ENCODE results near the gene PPM1E. TPM values are rescaled to one million over a fixed set of nuclear protein-coding genes. Genes with fewer than 3 reads are reported as not detected.
A peak's percentile ranks its signal among the peaks of the same experiment; 100 is the strongest.

Gene PPM1E
- total and polyA plus RNA-seq, 4 donors: 0.08 to 1.3 (median 0.66) TPM

DNA sequence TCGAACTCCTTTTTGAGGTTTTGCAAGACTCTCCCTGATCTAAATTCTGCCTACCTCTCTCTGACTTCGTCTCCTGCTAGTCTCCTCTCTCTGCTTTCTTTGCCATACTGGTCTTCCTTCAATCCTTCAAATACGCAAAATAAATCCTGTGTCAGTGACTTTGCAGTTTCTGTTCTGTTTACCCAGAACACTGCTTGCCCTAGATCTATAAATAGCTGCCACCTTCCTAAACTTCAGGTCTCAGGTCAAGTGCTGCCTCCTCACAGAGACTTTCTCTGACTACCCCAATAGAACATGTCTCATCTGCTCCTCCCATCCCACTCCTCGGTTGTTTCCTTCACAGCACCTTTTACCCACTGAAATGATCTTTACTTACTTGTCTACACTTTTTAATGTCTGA is 272.1 kb downstream of the PPM1E start:
- Histone ChIP-seq H3K9me3 (ENCODE audit: control insufficient read depth in 4 of 4, insufficient read depth in 3 of 4, low read length in 3 of 4) (no peaks in the 10 kb centered on the region), H3K36me3 (ENCODE audit: control insufficient read depth in 4 of 4, insufficient read depth in 4 of 4, low read length in 4 of 4) (peaks cover 1 to 7% (median 2%) of the 10 kb centered on the region in 4 donors), H3K4me3 (no peak overlapping the region), H3K27me3 (ENCODE audit: control insufficient read depth in 3 of 3, insufficient read depth in 3 of 3, low read length in 2 of 3) (no peaks in the 10 kb centered on the region), H3K27ac (ENCODE audit: low read depth in 1 of 2, low read length in 1 of 2) (no peak overlapping the region), H3K9ac (ENCODE audit: insufficient read depth in 1 of 2, low read length in 2 of 2) (no peak overlapping the region), H3K4me1 (ENCODE audit: control insufficient read depth in 5 of 5, insufficient read depth in 5 of 5, low read length in 5 of 5) (no peaks in the 10 kb centered on the region)
- no peak for ATAC-seq (ENCODE audit: insufficient read depth, low FRiP score)
- WGBS, 2 donors: 61 to 62% methylated on average over 4 of the region's 4 CpGs
- TF ChIP-seq, protein P1, sequence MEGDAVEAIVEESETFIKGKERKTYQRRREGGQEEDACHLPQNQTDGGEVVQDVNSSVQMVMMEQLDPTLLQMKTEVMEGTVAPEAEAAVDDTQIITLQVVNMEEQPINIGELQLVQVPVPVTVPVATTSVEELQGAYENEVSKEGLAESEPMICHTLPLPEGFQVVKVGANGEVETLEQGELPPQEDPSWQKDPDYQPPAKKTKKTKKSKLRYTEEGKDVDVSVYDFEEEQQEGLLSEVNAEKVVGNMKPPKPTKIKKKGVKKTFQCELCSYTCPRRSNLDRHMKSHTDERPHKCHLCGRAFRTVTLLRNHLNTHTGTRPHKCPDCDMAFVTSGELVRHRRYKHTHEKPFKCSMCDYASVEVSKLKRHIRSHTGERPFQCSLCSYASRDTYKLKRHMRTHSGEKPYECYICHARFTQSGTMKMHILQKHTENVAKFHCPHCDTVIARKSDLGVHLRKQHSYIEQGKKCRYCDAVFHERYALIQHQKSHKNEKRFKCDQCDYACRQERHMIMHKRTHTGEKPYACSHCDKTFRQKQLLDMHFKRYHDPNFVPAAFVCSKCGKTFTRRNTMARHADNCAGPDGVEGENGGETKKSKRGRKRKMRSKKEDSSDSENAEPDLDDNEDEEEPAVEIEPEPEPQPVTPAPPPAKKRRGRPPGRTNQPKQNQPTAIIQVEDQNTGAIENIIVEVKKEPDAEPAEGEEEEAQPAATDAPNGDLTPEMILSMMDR (IDR thresholded peaks at IDR 0.05; ENCODE audit: control extremely low read depth, extremely low read depth): no peak
- no peak for DNase-seq

DNA sequence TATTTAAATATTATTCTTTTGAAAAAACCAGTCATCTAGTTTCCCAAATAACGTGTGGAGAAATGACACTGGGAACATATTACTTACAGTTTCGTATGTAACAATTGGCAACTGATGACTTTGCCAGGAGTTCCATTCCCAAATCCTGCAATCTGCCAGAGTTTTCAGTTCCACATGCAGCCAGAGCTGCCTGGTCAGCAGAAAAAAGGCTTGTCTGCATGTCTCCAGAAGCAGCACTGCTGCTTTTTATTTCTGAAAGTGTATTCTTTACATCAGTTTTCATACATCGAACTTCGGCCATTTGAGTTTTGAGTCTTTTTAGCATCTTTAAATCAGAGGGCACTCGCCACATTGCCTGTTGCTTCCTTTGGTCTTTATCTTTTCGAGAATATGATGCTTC is 272.7 kb downstream of the PPM1E start:
- ATAC-seq (ENCODE audit: insufficient read depth, low FRiP score): no peak
- WGBS, 2 donors: 90 to 92% methylated on average over 6 of the region's 6 CpGs
- no peak overlapping the region for H3K9ac ChIP-seq (ENCODE audit: insufficient read depth in 1 of 2, low read length in 2 of 2)
- peak in 1 of 3 donors; percentile 22 for DNase-seq
- H3K27ac ChIP-seq (ENCODE audit: low read depth in 1 of 2, low read length in 1 of 2): no peak overlapping the region
- no peaks in the 10 kb centered on the region for H3K27me3 ChIP-seq (ENCODE audit: control insufficient read depth in 3 of 3, insufficient read depth in 3 of 3, low read length in 2 of 3)
- H3K9me3 ChIP-seq (ENCODE audit: control insufficient read depth in 4 of 4, insufficient read depth in 3 of 4, low read length in 3 of 4): no peaks in the 10 kb centered on the region
- H3K4me1 ChIP-seq (ENCODE audit: control insufficient read depth in 5 of 5, insufficient read depth in 5 of 5, low read length in 5 of 5): no peaks in the 10 kb centered on the region
- H3K36me3 ChIP-seq (ENCODE audit: control insufficient read depth in 4 of 4, insufficient read depth in 4 of 4, low read length in 4 of 4): peaks cover 2 to 7% (median 3%) of the 10 kb centered on the region in 4 donors
- no peak overlapping the region for H3K4me3 ChIP-seq
- TF ChIP-seq, protein P1 (IDR thresholded peaks at IDR 0.05; ENCODE audit: control extremely low read depth, extremely low read depth): no peak

DNA sequence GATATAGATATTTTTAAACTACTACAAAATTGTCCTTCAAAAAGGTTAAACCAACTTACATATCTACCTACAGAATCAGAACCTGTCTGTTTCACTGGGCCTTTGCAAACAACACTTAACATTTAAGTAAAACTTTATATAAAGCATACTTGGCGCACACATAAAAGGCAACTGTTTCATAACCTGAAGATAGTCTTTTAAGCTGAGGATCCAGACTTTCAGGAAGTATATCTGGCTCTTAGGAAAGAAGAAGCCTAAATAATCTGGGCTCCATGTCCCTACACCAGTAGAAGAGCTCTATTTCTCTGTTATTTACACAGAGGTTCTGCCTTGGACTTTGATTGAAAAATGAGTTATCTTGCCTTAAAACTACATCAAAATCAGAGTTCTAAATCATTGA is 275.2 kb downstream of the PPM1E start:
- H3K27me3 ChIP-seq (ENCODE audit: control insufficient read depth in 3 of 3, insufficient read depth in 3 of 3, low read length in 2 of 3): no peaks in the 10 kb centered on the region
- TF ChIP-seq, protein P1 (IDR thresholded peaks at IDR 0.05; ENCODE audit: control extremely low read depth, extremely low read depth): no peak
- no peaks in the 10 kb centered on the region for H3K9me3 ChIP-seq (ENCODE audit: control insufficient read depth in 4 of 4, insufficient read depth in 3 of 4, low read length in 3 of 4)
- H3K36me3 ChIP-seq (ENCODE audit: control insufficient read depth in 4 of 4, insufficient read depth in 4 of 4, low read length in 4 of 4): peaks cover 2 to 7% (median 3%) of the 10 kb centered on the region in 4 donors
- no peak overlapping the region for H3K27ac ChIP-seq (ENCODE audit: low read depth in 1 of 2, low read length in 1 of 2)
- DNase-seq (no peak), ATAC-seq (ENCODE audit: insufficient read depth, low FRiP score) (no peak)
- 95% methylated on average over 1 of the region's 1 CpG for WGBS, 2 donors
- no peak overlapping the region for H3K9ac ChIP-seq (ENCODE audit: insufficient read depth in 1 of 2, low read length in 2 of 2)
- no peaks in the 10 kb centered on the region for H3K4me1 ChIP-seq (ENCODE audit: control insufficient read depth in 5 of 5, insufficient read depth in 5 of 5, low read length in 5 of 5)
- H3K4me3 ChIP-seq: no peak overlapping the region

Small RNA genes lying within 50 kb of the gene (small RNA-seq; reads per million reads assigned to genes)
- gene AC025521.1 (ENCODE audit: low replicate concordance) (not detected), gene RF00017 (ENCODE audit: low replicate concordance) (not detected), gene RNU6-518P (ENCODE audit: low replicate concordance) (not detected)

Other genes starting within 250 kb of the PPM1E start
- gene MTMR4, start 241.2 kb upstream of the PPM1E start, total RNA-seq: 10 to 100 TPM; 41.4 to 46.1 TPM
- gene MTMR4, start 241.2 kb upstream of the PPM1E start, polyA plus RNA-seq: 10 to 100 TPM; 12.9 to 21.0 TPM
- under 1 TPM in 1 of 2 donors, not detected in 1; 0.74 TPM for gene TEX14, start 63.8 kb upstream of the PPM1E start, total RNA-seq
- 1 to 10 TPM in 1 of 2 donors, under 1 TPM in 1; 0.13 to 1.5 TPM for gene TEX14, start 63.8 kb upstream of the PPM1E start, polyA plus RNA-seq
- gene RAD51C, start 63.3 kb upstream of the PPM1E start, total RNA-seq: 10 to 100 TPM; 18.0 to 26.6 TPM
- 10 to 100 TPM; 14.2 to 20.3 TPM for gene RAD51C, start 63.3 kb upstream of the PPM1E start, polyA plus RNA-seq

Data from lung (tissue), 13 donors.